Osteoblast (primary cell): ENCODE measurements around the gene GALNT9. TPM values are rescaled to one million over a fixed set of nuclear protein-coding genes. Genes with fewer than 3 reads are reported as not detected.

Experiments
- DNase-seq: peaks from one replicate; pipeline ENCODE4 v3.0.0; 2011; ENCODE audit warnings: low spot score, mixed read lengths; ENCODE audit not compliant: insufficient read length; ENCODE audit errors: missing footprints
- H2AFZ ChIP-seq: 2 replicates; pipeline ENCODE4 v1.6.0; 2011; ENCODE audit warnings: mild to moderate bottlenecking, low read length
- H3K27ac ChIP-seq: 2 replicates; pipeline ENCODE4 v1.5.1; 2011; ENCODE audit warnings: mild to moderate bottlenecking, low read depth, low read length, moderate library complexity
- H3K27me3 ChIP-seq: 2 replicates; pipeline ENCODE4 v1.6.0; 2012; ENCODE audit warnings: mild to moderate bottlenecking, control low read depth, inconsistent platforms, low read length, moderate library complexity; ENCODE audit not compliant: insufficient read depth
- H3K36me3 ChIP-seq: 2 replicates; pipeline ENCODE4 v1.5.1; 2011; ENCODE audit warnings: mild to moderate bottlenecking, low read length, control low read depth, moderate library complexity; ENCODE audit not compliant: insufficient read depth
- H3K4me1 ChIP-seq: 2 replicates; pipeline ENCODE4 v1.5.1; 2011; ENCODE audit warnings: mild to moderate bottlenecking, low read length, control low read depth, moderate library complexity; ENCODE audit not compliant: insufficient read depth
- H3K4me2 ChIP-seq: 2 replicates; pipeline ENCODE4 v1.6.0; 2011; ENCODE audit warnings: mild to moderate bottlenecking, low read length; ENCODE audit not compliant: insufficient read depth
- H3K4me3 ChIP-seq: fragments of 200-600 bp; sonication (generic); 3 replicates; pipeline ENCODE4 v1.5.1; 2012; ENCODE audit warnings: mild to moderate bottlenecking, low read length, inconsistent platforms; ENCODE audit not compliant: insufficient read depth
- H3K79me2 ChIP-seq: 2 replicates; pipeline ENCODE4 v1.6.0; 2012; ENCODE audit warnings: mild to moderate bottlenecking, low read length, control low read depth, inconsistent platforms; ENCODE audit not compliant: insufficient read depth
- H3K9me3 ChIP-seq: 2 replicates; pipeline ENCODE4 v1.5.1; 2011; ENCODE audit warnings: low read depth, low read length, control low read depth
- H4K20me1 ChIP-seq: 2 replicates; pipeline ENCODE4 v1.6.0; 2012; ENCODE audit warnings: mild to moderate bottlenecking, low read length, control low read depth; ENCODE audit not compliant: insufficient read depth
- CTCF ChIP-seq: IDR thresholded peaks from 2 replicates; pipeline ENCODE4 v1.5.1; 2011; ENCODE audit warnings: mild to moderate bottlenecking, low read depth, low read length, moderate library complexity; ENCODE audit errors: extremely low read depth
- total RNA-seq: library from RNA; depleted of rRNA; stranded (reverse); fragments of >200 nt; gene quantifications from 2 replicates; pipeline ENCODE4 v1.2.3, GENCODE V29; 2012

Gene GALNT9
- total RNA-seq, 1 donor, result 0.36 TPM

GRCh38 chr12:132169376-132169775, 160.0 kb downstream of the GALNT9 start:
- Histone ChIP-seq H3K27ac (no peak overlapping the region), H3K79me2 (no peaks in the 10 kb centered on the region), H2AFZ (no peak overlapping the region), H3K36me3 (no peaks in the 10 kb centered on the region), H3K27me3 (no peaks in the 10 kb centered on the region), H3K4me3 (no peak overlapping the region), H3K4me1 (peaks cover 14% of the 10 kb centered on the region), H3K9me3 (no peaks in the 10 kb centered on the region), H4K20me1 (no peaks in the 10 kb centered on the region), H3K4me2 (peak overlapping the region; percentile 37)
- no peak for DNase-seq
- no peak for TF ChIP-seq CTCF

- H4K20me1 ChIP-seq, result no peaks in the 10 kb centered on the region
- H3K4me3 ChIP-seq, result no peak overlapping the region
- no peaks in the 10 kb centered on the region for H3K79me2 ChIP-seq
- no peaks in the 10 kb centered on the region for H3K36me3 ChIP-seq
- no peak overlapping the region for H3K4me2 ChIP-seq
- H3K4me1 ChIP-seq, result peaks cover 14% of the 10 kb centered on the region
- H3K27me3 ChIP-seq, result no peaks in the 10 kb centered on the region
- no peak for TF ChIP-seq CTCF
- H3K9me3 ChIP-seq, result no peaks in the 10 kb centered on the region
- DNase-seq, result no peak
- H2AFZ ChIP-seq, result no peak overlapping the region
- H3K27ac ChIP-seq, result no peak overlapping the region
Measured at GRCh38 chr12:132168311-132169031, 160.9 kb downstream of the GALNT9 start.

GRCh38 chr12:132167611-132168310, 161.6 kb downstream of the GALNT9 start:
- Histone ChIP-seq H3K4me3 (no peak overlapping the region), H3K27me3 (no peaks in the 10 kb centered on the region), H3K4me1 (peaks cover 20% of the 10 kb centered on the region), H3K9me3 (no peaks in the 10 kb centered on the region), H3K27ac (no peak overlapping the region), H3K4me2 (no peak overlapping the region), H2AFZ (no peak overlapping the region), H3K79me2 (no peaks in the 10 kb centered on the region), H3K36me3 (no peaks in the 10 kb centered on the region), H4K20me1 (no peaks in the 10 kb centered on the region)
- DNase-seq, result no peak
- TF ChIP-seq CTCF, result no peak

GRCh38 chr12:132166801-132167591, 162.4 kb downstream of the GALNT9 start:
- no peaks in the 10 kb centered on the region for H3K36me3 ChIP-seq
- H3K9me3 ChIP-seq, result no peaks in the 10 kb centered on the region
- no peak overlapping the region for H2AFZ ChIP-seq
- no peaks in the 10 kb centered on the region for H4K20me1 ChIP-seq
- DNase-seq, result no peak
- no peaks in the 10 kb centered on the region for H3K27me3 ChIP-seq
- no peak overlapping the region for H3K4me3 ChIP-seq
- TF ChIP-seq CTCF, result no peak
- no peak overlapping the region for H3K27ac ChIP-seq
- peaks cover 27% of the 10 kb centered on the region for H3K4me1 ChIP-seq
- no peaks in the 10 kb centered on the region for H3K79me2 ChIP-seq
- H3K4me2 ChIP-seq, result no peak overlapping the region
